ENCODE results near the gene CDC25B.

Gene CDC25B

GRCh38 chr20:3847429-3847940, 51.4 kb downstream of the CDC25B start:
- DNase-seq (ENCODE audit: insufficient read length, low spot score) (no peak), FAIRE-seq (no peak)
- TF ChIP-seq CTCF (IDR thresholded peaks at IDR 0.05; ENCODE audit: insufficient read depth, missing control alignments), result no peak

- no peak for TF ChIP-seq CTCF (IDR thresholded peaks at IDR 0.05; ENCODE audit: insufficient read depth, missing control alignments)
- FAIRE-seq (no peak), DNase-seq (ENCODE audit: insufficient read length, low spot score) (no peak)
Observed at GRCh38 chr20:3848565-3848964, 52.5 kb downstream of the CDC25B start.

GRCh38 chr20:3854462-3854871, 58.4 kb downstream of the CDC25B start:
- no peak for FAIRE-seq
- no peak for DNase-seq (ENCODE audit: insufficient read length, low spot score)
- TF ChIP-seq CTCF (IDR thresholded peaks at IDR 0.05; ENCODE audit: insufficient read depth, missing control alignments), result no peak
